HG03469 (cell line): ENCODE results near the gene PCDHGA9.
"Not testable (repeated sequence)": the region's sequence is repeated elsewhere in the genome, so short reads cannot be mapped to it uniquely, and the experiment has no call there.

Source experiments
- ATAC-seq: cut with Tn5 transposase; IDR thresholded peaks from one replicate; pipeline ENCODE4 v1.9.1; 2021; ENCODE audit warnings: mild to moderate bottlenecking, moderate library complexity, moderate number of reproducible peaks; ENCODE audit not compliant: unreplicated experiment

Gene PCDHGA9

DNA sequence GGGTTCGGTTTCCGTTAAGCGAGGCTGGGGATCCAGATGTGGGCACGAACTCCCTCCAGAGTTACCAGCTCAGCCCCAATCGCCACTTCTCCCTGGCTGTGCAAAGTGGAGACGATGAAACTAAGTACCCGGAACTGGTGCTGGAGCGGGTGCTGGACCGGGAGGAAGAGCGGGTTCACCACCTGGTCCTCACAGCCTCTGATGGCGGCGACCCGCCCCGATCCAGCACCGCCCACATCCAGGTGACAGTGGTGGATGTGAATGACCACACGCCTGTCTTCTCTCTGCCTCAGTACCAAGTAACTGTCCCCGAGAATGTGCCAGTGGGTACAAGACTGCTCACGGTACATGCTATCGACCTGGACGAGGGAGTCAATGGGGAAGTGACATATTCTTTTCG lies 19.2 kb upstream of the PCDHGA9 start:
- ATAC-seq = no peak

- no peak for ATAC-seq
Observed at GRCh38 chr5:141384471-141385267, 17.9 kb upstream of the PCDHGA9 start.

GRCh38 chr5:141387557-141388311 lies 14.8 kb upstream of the PCDHGA9 start, which contains the start of gene PCDHGB4:
Gene PCDHGB4, plus strand, starts transcription at chr5:141387698. Its CDS starts 187 bp downstream, at chr5:141387885.
- peak; percentile 60 for ATAC-seq

DNA sequence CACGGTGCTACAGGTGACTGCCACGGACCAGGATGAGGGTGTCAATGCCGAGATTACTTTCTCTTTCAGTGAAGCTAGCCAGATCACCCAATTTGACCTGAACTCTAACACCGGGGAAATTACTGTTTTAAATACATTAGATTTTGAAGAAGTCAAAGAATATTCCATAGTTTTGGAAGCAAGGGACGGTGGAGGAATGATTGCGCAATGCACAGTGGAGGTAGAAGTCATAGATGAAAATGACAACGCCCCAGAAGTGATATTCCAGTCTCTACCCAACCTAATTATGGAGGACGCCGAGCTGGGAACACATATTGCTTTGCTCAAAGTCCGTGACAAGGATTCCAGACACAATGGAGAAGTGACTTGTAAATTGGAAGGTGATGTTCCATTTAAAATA lies 13.9 kb upstream of the PCDHGA9 start:
- ATAC-seq = no peak

GRCh38 chr5:141389153-141390042 lies 13.2 kb upstream of the PCDHGA9 start:
- ATAC-seq = no peak

- ATAC-seq = no peak
Observed at GRCh38 chr5:141392429-141393198, 10.0 kb upstream of the PCDHGA9 start, which contains the start of gene PCDHGA8. Gene PCDHGA8, plus strand, starts transcription at chr5:141392633. Its CDS starts 181 bp downstream, at chr5:141392814.

- ATAC-seq = no peak
Observed at GRCh38 chr5:141393267-141393666, 9.3 kb upstream of the PCDHGA9 start.

- ATAC-seq = not testable (repeated sequence)
Observed at GRCh38 chr5:141394401-141395187, 8.0 kb upstream of the PCDHGA9 start.

DNA sequence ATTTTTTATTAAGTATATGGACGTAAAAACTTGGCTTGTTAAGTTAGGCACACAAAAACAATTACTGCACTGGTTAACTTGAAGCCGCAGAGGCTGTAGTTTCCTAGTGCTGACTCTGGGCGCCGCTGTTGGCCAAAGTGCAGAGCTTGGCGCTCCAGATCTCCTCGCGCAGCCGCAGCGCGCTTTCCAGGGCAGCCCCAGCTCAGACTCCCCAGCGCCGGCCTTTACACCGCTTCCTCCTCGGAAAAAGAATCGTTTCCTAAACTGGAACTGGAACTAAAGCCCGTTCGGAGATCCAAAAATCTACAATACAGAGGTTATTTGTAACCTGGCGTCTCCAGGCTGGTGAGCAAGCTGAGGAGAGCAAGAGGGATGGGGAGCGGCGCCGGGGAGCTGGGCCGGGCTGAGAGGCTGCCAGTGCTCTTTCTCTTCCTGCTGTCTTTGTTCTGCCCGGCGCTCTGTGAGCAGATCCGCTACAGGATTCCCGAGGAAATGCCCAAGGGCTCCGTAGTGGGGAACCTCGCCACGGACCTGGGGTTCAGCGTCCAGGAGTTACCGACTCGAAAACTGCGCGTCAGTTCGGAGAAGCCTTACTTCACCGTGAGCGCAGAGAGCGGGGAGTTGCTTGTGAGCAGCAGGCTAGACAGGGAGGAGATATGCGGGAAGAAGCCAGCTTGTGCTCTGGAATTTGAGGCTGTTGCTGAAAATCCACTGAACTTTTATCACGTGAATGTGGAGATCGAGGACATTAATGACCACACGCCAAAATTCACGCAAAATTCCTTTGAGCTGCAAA lies 4.6 kb upstream of the PCDHGA9 start, which contains the start of gene PCDHGB5:
Gene PCDHGB5 (plus strand): TSS at position 192 of the 796 bp plus-strand sequence. CDS start 181 bp downstream, at position 373.
- not testable (repeated sequence) for ATAC-seq

- ATAC-seq = no peak
Observed at GRCh38 chr5:141398608-141399007, 4.0 kb upstream of the PCDHGA9 start.

GRCh38 chr5:141399555-141400258 lies 2.9 kb upstream of the PCDHGA9 start:
- ATAC-seq = no peak

DNA sequence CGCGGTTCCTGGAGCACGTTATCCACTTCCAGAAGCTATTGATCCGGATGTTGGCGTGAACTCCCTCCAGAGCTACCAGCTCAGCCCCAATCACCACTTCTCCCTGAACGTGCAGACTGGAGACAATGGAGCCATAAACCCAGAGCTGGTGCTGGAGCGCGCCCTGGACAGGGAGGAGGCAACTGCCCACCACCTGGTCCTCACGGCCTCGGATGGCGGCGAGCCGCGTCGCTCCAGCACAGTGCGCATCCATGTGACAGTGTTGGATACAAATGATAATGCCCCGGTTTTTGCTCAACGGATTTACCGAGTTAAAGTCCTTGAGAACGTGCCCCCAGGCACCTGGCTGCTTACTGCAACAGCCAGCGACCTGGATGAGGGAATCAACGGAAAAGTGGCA lies 809 bp downstream of the PCDHGA9 start:
- no peak for ATAC-seq

DNA sequence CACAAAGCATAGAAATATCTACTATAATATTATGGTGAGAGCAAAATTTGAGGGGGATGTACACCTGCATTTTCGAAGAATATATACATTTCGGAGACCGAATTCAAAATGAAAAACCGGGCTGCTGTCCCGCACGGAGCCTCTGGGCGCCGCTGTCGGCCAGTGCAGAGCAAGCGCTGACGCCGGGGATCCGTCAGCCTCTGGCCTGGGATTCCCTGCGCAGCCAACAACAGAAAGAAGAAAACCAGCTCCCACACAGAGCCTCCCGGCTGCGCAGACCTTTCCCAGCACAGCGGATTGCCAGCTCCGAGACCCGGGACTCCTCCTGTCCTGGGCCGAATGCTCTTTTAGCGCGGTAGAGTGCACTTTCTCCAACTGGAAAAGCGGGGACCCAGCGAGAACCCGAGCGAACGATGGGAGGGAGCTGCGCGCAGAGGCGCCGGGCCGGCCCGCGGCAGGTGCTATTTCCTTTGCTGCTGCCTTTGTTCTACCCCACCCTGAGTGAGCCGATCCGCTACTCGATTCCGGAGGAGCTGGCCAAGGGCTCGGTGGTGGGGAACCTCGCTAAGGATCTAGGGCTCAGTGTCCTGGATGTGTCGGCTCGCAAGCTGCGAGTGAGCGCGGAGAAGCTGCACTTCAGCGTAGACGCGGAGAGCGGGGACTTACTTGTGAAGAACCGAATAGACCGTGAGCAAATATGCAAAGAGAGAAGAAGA lies 5.4 kb downstream of the PCDHGA9 start, which contains the start of gene PCDHGB6:
Gene PCDHGB6 (plus strand): TSS at position 232 of the 716 bp plus-strand sequence. CDS start 182 bp downstream, at position 414.
- ATAC-seq = not testable (repeated sequence)

DNA sequence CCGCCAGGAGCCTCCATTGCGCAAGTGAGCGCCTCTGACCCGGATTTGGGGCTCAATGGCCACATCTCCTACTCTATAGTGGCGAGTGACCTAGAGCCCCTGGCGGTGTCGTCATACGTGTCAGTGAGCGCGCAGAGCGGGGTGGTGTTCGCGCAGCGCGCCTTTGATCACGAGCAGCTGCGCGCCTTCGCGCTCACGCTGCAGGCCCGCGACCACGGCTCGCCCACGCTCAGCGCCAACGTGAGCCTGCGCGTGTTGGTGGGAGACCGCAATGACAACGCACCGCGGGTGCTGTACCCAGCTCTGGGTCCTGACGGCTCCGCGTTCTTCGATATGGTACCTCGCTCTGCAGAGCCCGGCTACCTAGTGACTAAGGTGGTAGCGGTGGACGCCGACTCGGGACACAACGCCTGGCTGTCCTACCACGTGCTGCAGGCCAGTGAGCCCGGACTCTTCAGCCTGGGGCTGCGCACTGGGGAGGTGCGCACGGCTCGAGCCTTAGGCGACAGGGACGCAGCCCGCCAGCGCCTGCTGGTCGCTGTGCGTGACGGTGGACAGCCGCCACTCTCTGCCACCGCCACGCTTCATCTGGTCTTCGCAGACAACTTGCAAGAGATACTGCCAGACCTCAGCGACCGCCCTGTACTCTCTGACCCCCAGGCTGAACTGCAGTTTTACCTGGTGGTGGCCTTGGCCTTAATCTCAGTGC lies 7.2 kb downstream of the PCDHGA9 start:
- ATAC-seq = no peak

- ATAC-seq = no peak
Observed at GRCh38 chr5:141411575-141411974, 9.0 kb downstream of the PCDHGA9 start.

GRCh38 chr5:141412854-141413539 lies 10.4 kb downstream of the PCDHGA9 start, which contains the start of gene PCDHGA10:
Gene PCDHGA10, plus strand, starts transcription at chr5:141412987. Its CDS starts 189 bp downstream, at chr5:141413176.
- peak; percentile 54 for ATAC-seq
